Left ventricle myocardium inferior (tissue), 1 donor: ENCODE data around the gene ULBP2. TPM values are rescaled to one million over a fixed set of nuclear protein-coding genes. Genes with fewer than 3 reads are reported as not detected.
"Not testable (repeated sequence)": the region's sequence is repeated elsewhere in the genome, so short reads cannot be mapped to it uniquely, and the experiment has no call there.

Source experiments
- DNase-seq: peaks from one replicate; pipeline ENCODE4 v3.0.0-alpha.2; 2020
- H3K27ac ChIP-seq: fragments of 200-600 bp; replicated peaks from 2 replicates; pipeline ENCODE4 v1.8.0; 2021
- H3K27me3 ChIP-seq: fragments of 200-600 bp; 2 replicates; pipeline ENCODE4 v1.8.0; 2021; ENCODE audit warnings: low read depth
- H3K36me3 ChIP-seq: fragments of 200-600 bp; 2 replicates; pipeline ENCODE4 v1.8.0; 2021
- H3K4me1 ChIP-seq: fragments of 200-600 bp; 2 replicates; pipeline ENCODE4 v1.8.0; 2021
- H3K4me3 ChIP-seq: fragments of 200-600 bp; 2 replicates; pipeline ENCODE4 v1.8.0; 2021; ENCODE audit warnings: mild to moderate bottlenecking, moderate library complexity
- H3K9me3 ChIP-seq: fragments of 200-600 bp; replicated peaks from 2 replicates; pipeline ENCODE4 v1.8.0; 2021
- intact Hi-C: fragments of 100-400 bp; cut with micrococcal nuclease; formaldehyde crosslinking; loops from one replicate; pipeline ENCODE4 v1.11.0; 2022
- total RNA-seq: library from RNA; stranded (reverse); fragmentation: NEBNext Ultra II Directional; extraction: Animal tissue kit (Norgen Biotek cat#: 25700); gene quantifications from one replicate; pipeline ENCODE4 v1.2.1, GENCODE V29; 2021
- TF ChIP-seq, protein P1 (sequence below): fragments of 200-600 bp; IDR thresholded peaks from 2 replicates; pipeline ENCODE4 v1.8.0; 2021; ENCODE audit warnings: antibody characterized with exemption, mild to moderate bottlenecking, borderline replicate concordance
- donor health status: DM: no; HTN: yes; CAD: no; lungs with severe emphysema.

Gene ULBP2
- total RNA-seq, 1 donor from 2014 or later = 0.93 TPM

DNA sequence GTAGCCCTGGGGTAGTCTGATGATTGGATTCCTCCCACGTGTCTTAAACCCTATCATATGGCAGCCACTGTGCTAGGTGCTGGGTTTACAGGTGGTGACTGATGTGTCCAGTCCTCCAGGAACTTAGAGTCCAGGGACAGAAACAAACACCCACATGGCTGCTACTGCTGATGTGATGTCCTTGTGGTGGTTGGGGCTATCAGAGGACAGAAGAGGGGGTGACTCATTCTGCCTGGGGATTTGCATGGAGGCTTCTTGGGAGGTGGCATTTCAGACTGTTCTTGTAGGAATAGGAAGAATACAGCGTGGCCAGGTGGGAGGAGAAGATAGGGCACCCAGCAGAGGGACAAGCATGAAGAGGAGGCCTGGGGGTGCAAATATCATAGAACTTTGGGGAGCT lies 28.7 kb upstream of the ULBP2 start:
- H3K4me1 ChIP-seq = no peaks in the 10 kb centered on the region
- TF ChIP-seq, protein P1, sequence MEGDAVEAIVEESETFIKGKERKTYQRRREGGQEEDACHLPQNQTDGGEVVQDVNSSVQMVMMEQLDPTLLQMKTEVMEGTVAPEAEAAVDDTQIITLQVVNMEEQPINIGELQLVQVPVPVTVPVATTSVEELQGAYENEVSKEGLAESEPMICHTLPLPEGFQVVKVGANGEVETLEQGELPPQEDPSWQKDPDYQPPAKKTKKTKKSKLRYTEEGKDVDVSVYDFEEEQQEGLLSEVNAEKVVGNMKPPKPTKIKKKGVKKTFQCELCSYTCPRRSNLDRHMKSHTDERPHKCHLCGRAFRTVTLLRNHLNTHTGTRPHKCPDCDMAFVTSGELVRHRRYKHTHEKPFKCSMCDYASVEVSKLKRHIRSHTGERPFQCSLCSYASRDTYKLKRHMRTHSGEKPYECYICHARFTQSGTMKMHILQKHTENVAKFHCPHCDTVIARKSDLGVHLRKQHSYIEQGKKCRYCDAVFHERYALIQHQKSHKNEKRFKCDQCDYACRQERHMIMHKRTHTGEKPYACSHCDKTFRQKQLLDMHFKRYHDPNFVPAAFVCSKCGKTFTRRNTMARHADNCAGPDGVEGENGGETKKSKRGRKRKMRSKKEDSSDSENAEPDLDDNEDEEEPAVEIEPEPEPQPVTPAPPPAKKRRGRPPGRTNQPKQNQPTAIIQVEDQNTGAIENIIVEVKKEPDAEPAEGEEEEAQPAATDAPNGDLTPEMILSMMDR = no peak
- H3K9me3 ChIP-seq = peaks cover 10% of the 10 kb centered on the region
- H3K27ac ChIP-seq = no peak overlapping the region
- H3K4me3 ChIP-seq = no peak overlapping the region
- intact Hi-C loops = no loop called here
- no peaks in the 10 kb centered on the region for H3K27me3 ChIP-seq
- H3K36me3 ChIP-seq = no peaks in the 10 kb centered on the region
- no peak for DNase-seq

- H3K4me3 ChIP-seq = no peak overlapping the region
- TF ChIP-seq, protein P1 = no peak
- no peaks in the 10 kb centered on the region for H3K4me1 ChIP-seq
- H3K27me3 ChIP-seq = no peaks in the 10 kb centered on the region
- H3K36me3 ChIP-seq = no peaks in the 10 kb centered on the region
- no peak overlapping the region for H3K27ac ChIP-seq
- no peak for DNase-seq
- H3K9me3 ChIP-seq = peaks cover 4% of the 10 kb centered on the region
- intact Hi-C loops = no loop called here
These were observed 28.1 kb upstream of the ULBP2 start for GRCh38 chr6:149913540-149914240.

- TF ChIP-seq, protein P1 = no peak
- H3K4me1 ChIP-seq = no peaks in the 10 kb centered on the region
- no peak overlapping the region for H3K4me3 ChIP-seq
- no peaks in the 10 kb centered on the region for H3K9me3 ChIP-seq
- H3K27me3 ChIP-seq = peaks cover 6% of the 10 kb centered on the region
- no peak for DNase-seq
- intact Hi-C loops = no loop called here
- no peak overlapping the region for H3K27ac ChIP-seq
- no peaks in the 10 kb centered on the region for H3K36me3 ChIP-seq
These were observed 25.6 kb upstream of the ULBP2 start for GRCh38 chr6:149915970-149916865.

DNA sequence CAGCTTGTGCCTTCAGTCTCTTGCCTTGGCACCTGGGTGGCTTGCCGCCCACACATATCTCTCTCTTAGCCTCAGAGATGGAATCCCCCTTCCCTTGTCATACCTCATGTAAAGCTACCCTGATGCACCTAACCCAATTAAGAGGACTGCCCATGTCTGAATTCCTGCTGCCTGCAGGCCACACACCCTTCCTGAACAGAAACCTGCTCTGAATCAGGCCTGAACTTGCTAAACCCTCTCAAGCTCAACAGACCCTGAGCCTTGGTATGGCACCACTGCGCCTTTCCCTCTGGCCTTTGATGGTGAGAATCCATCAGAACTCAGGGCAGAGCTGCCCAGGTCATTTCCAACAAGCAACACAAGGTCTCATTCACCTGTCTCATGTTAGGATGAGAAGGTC lies 24.1 kb upstream of the ULBP2 start:
- peaks cover 5% of the 10 kb centered on the region for H3K4me1 ChIP-seq
- peaks cover 13% of the 10 kb centered on the region for H3K27me3 ChIP-seq
- TF ChIP-seq, protein P1 = no peak
- H3K9me3 ChIP-seq = no peaks in the 10 kb centered on the region
- H3K27ac ChIP-seq = no peak overlapping the region
- no peak for DNase-seq
- intact Hi-C loops = no loop called here
- no peak overlapping the region for H3K4me3 ChIP-seq
- no peaks in the 10 kb centered on the region for H3K36me3 ChIP-seq

DNA sequence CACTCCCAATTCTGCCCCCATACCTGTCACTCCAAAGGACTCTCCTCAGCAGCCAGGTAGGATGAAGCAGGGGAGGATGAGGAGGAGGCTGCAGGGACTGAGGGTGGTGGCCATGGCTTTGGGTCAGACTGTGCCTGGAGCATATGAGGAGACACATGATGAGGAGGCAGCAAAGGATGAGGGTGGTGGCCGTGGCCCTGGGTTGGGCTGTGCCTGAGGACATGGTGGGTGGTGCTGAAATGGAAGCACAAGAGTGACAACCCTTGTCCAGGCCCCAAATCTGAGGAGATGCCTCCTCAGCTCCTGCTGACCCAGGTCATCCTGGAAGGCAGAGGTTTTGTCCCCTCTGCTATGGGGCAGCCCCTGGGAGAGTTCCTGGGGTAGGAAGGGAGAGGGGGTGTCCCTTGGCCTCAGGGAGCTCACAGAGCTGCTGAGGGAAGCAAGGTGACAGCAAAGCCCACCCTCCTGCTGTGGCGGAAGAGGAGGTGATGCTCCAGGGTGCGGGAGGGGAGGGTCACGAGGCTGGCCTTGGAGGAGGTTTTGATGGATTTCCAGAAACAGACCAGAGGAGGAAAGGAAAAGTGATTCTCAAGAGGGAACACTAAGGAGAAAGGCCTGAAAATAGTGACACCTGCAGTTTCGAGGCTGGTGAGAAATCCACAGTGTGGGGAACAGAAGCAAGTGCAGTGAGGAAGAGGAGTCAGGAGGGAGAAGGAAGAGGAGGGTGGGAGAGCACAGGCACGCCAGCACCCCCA lies 23.5 kb upstream of the ULBP2 start:
- TF ChIP-seq, protein P1 = no peak
- H3K36me3 ChIP-seq = no peaks in the 10 kb centered on the region
- DNase-seq = no peak
- intact Hi-C loops = no loop called here
- H3K27me3 ChIP-seq = peaks cover 15% of the 10 kb centered on the region
- no peaks in the 10 kb centered on the region for H3K9me3 ChIP-seq
- no peak overlapping the region for H3K4me3 ChIP-seq
- no peak overlapping the region for H3K27ac ChIP-seq
- peaks cover 12% of the 10 kb centered on the region for H3K4me1 ChIP-seq

DNA sequence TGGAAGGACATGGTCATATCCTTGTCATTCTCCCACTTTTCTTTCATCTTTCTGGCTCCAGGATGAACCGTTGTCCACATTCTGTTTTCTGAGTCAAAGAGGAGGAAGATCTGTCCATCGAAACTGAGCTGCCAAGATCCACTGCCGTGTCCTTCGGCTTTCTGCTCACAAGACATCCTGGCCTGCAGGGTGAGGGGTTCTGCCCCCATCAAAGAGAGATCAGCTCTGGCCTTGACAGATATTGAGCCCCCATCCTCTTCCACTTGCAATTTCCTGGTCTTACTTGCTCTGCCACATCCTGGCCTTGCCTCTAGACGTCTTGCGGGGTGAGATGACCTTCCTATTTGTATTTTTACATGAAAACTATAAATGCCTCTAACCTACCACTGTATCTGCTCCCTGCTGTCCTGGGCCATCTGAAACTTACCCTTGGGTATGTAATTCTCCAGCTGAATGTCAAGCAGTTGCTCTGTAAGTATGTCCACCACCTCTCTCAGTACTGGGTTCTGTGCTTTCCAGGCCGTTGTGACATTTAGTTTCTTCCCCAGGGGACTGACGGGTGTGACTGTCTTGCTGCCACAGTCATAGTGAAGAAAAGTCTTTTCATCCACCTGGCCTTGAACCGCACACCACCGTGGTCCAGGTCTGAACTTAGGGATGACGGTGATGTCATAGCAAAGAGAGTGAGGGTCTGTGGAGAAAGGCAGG lies 22.5 kb upstream of the ULBP2 start:
- Histone ChIP-seq H3K4me1 (peaks cover 14% of the 10 kb centered on the region), H3K27me3 (peaks cover 19% of the 10 kb centered on the region)
- H3K36me3 ChIP-seq, H3K4me3 ChIP-seq, H3K27ac ChIP-seq, intact Hi-C loops, DNase-seq, H3K9me3 ChIP-seq: not testable (repeated sequence)
